ENCODE data around the gene APOOL.

GRCh38 chrX:85012098-85012497, 8.4 kb downstream of the APOOL start:
- TF ChIP-seq CTCF (conservative IDR thresholded peaks at IDR 0.05), result no peak
- no peak for TF ChIP-seq EZH2 (IDR thresholded peaks at IDR 0.05; ENCODE audit: low read depth)
